ENCODE results near the gene ATP2A3. TPM values are rescaled to one million over a fixed set of nuclear protein-coding genes. Genes with fewer than 3 reads are reported as not detected.

Gene ATP2A3
- total RNA-seq, 1 donor from 2014 or later = 107 TPM

GRCh38 chr17:3880983-3881382 lies 83.3 kb downstream of the ATP2A3 start:
- intact Hi-C loops (cut with micrococcal nuclease) = no loop called here
- peaks cover under 1% of the 10 kb centered on the region for H3K4me1 Mint-ChIP-seq (ENCODE audit: low read depth)
- no peak overlapping the region for H3K27ac Mint-ChIP-seq
- H3K9me3 Mint-ChIP-seq = no peaks in the 10 kb centered on the region
- DNase-seq (ENCODE audit: low spot score) = no peak
- H3K27me3 Mint-ChIP-seq (ENCODE audit: insufficient read depth) = no peaks in the 10 kb centered on the region
- H3K36me3 Mint-ChIP-seq (ENCODE audit: low read depth) = peaks cover 2% of the 10 kb centered on the region
- H3K4me3 Mint-ChIP-seq = no peak overlapping the region

DNA sequence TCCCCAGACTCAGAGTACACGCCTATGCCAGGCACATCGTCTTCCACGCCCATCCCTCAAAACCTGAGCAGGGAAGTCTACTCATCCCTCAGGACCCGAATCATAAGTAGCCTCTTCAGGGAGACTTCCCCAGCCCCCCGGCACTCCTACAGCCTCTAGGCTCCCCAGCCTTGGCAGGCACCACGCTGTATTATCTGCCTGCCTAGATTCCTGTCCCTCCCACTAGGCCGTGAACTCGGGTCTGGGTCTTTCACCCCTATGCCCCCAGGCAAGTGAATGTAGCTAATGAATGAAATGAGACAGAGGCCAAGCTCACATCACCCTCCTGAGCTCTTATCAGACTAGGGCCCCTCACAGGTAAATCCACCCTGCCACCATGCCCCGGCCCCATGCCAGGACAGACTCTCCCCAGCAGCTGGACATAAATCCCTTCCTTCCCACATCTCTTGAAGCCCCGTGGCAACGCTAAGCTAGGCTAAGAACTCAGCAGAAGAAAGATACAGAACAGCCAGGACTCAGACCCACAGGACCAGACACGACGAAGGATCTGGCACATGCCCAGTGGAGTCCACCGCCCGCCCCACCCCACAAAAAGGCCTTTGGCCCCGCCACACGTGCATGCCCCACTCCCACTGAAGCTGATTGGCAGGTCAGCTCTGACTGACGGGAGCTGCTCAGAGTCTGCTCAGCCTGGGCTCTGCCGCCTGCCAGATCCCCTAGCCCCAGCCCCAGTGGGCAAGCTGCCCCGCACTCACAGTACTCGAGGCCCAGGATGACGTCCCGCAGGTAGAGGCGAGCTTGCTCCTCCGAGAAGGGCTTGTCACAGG lies 84.4 kb downstream of the ATP2A3 start:
- H3K27ac Mint-ChIP-seq = no peak overlapping the region

GRCh38 chr17:3879186-3879585 lies 85.1 kb downstream of the ATP2A3 start:
- Mint-ChIP-seq H3K4me3 (no peak overlapping the region), H3K9me3 (no peaks in the 10 kb centered on the region), H3K27ac (peak overlapping the region; percentile 52), H3K27me3 (ENCODE audit: insufficient read depth) (no peaks in the 10 kb centered on the region), H3K36me3 (ENCODE audit: low read depth) (peaks cover 2% of the 10 kb centered on the region), H3K4me1 (ENCODE audit: low read depth) (no peaks in the 10 kb centered on the region)
- intact Hi-C loops (cut with micrococcal nuclease) = no loop called here
- DNase-seq (ENCODE audit: low spot score) = no peak

More for the DNA sequence above, 84.4 kb downstream of the ATP2A3 start:
- H3K27me3 Mint-ChIP-seq (ENCODE audit: insufficient read depth) = no peaks in the 10 kb centered on the region
- peaks cover 2% of the 10 kb centered on the region for H3K36me3 Mint-ChIP-seq (ENCODE audit: low read depth)
- H3K9me3 Mint-ChIP-seq = no peaks in the 10 kb centered on the region
- DNase-seq (ENCODE audit: low spot score) = no peak
- intact Hi-C loops (cut with micrococcal nuclease) = no loop called here
- H3K4me3 Mint-ChIP-seq = no peak overlapping the region
- no peaks in the 10 kb centered on the region for H3K4me1 Mint-ChIP-seq (ENCODE audit: low read depth)

- no peak overlapping the region for H3K27ac Mint-ChIP-seq
- H3K4me3 Mint-ChIP-seq = no peak overlapping the region
- H3K27me3 Mint-ChIP-seq (ENCODE audit: insufficient read depth) = no peaks in the 10 kb centered on the region
- no peaks in the 10 kb centered on the region for H3K9me3 Mint-ChIP-seq
- peaks cover 4% of the 10 kb centered on the region for H3K36me3 Mint-ChIP-seq (ENCODE audit: low read depth)
- intact Hi-C loops (cut with micrococcal nuclease) = no loop called here
- H3K4me1 Mint-ChIP-seq (ENCODE audit: low read depth) = no peaks in the 10 kb centered on the region
- DNase-seq (ENCODE audit: low spot score) = no peak
These were observed 87.0 kb downstream of the ATP2A3 start for GRCh38 chr17:3877220-3877619.

DNA sequence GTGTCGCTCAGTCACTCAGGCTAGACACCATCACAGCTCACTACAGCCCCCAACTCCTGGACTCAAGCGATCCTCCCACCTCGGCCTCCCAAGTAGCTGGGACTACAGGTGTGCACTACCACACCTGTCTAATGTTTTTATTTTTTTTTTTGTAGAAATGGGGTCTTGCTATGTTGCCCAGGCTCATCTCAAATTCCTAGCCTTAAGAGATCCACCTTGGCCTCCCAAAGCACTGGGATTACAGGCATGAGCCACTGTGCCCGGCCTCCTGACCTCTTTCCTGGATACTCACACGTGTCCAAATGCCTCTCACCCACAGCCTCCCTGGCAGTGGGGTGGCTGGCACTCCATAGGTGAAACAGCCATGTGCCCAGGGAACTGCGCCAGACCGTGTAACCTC lies 88.9 kb downstream of the ATP2A3 start:
- Mint-ChIP-seq H3K36me3 (ENCODE audit: low read depth) (peaks cover 8% of the 10 kb centered on the region), H3K9me3 (no peaks in the 10 kb centered on the region), H3K4me3 (no peak overlapping the region), H3K27me3 (ENCODE audit: insufficient read depth) (no peaks in the 10 kb centered on the region), H3K4me1 (ENCODE audit: low read depth) (peaks cover 8% of the 10 kb centered on the region), H3K27ac (no peak overlapping the region)
- intact Hi-C loops (cut with micrococcal nuclease) = no loop called here
- DNase-seq (ENCODE audit: low spot score) = no peak

Other genes starting within 250 kb of the ATP2A3 start
- 25.7 and 26.1 TPM in 2 replicates for gene HASPIN, start 240.5 kb downstream of the ATP2A3 start, total RNA-seq
- gene ITGAE, start 163.2 kb downstream of the ATP2A3 start, total RNA-seq = 31.8 and 35.0 TPM in 2 replicates
- gene NCBP3, start 118.2 kb downstream of the ATP2A3 start, total RNA-seq = 54.2 and 56.0 TPM in 2 replicates
- 6.1 and 7.8 TPM in 2 replicates for gene CAMKK1, start 71.4 kb downstream of the ATP2A3 start, total RNA-seq
- 0.13 and 0.34 TPM in 2 replicates for gene P2RX1, start 48.0 kb downstream of the ATP2A3 start, total RNA-seq
- gene ZZEF1, start 178.6 kb upstream of the ATP2A3 start, total RNA-seq = 43.8 and 45.2 TPM in 2 replicates
- gene CYB5D2, start 178.8 kb upstream of the ATP2A3 start, total RNA-seq = 6.9 and 9.4 TPM in 2 replicates